NCI-H524 (cell line): Measurements from ENCODE around the gene OR4K2.
"Not testable (repeated sequence)": the region's sequence is repeated elsewhere in the genome, so short reads cannot be mapped to it uniquely, and the experiment has no call there.

Source experiments
- DNase-seq, 2 experiments: peaks; one replicate each; lab custom pipeline; 2025; lab: John Stamatoyannopoulos, UW

OR4K2 gene

GRCh38 chr14:19874842-19875241 is at the start of gene OR4K2:
Gene OR4K2, plus strand, starts transcription at chr14:19875142. Its CDS starts 1,126 bp downstream, at chr14:19876268.
- no peak for DNase-seq

- DNase-seq = not testable (repeated sequence)
Observed at GRCh38 chr14:19827626-19828244, 47.2 kb upstream of the OR4K2 start.

- DNase-seq = no peak
Observed at GRCh38 chr14:19828314-19828713, 46.6 kb upstream of the OR4K2 start.

GRCh38 chr14:19834203-19834848 is 40.6 kb upstream of the OR4K2 start:
- not testable (repeated sequence) for DNase-seq

- no peak for DNase-seq
Observed at GRCh38 chr14:19838433-19838832, 36.5 kb upstream of the OR4K2 start.

GRCh38 chr14:19851365-19851764 is 23.6 kb upstream of the OR4K2 start:
- no peak for DNase-seq

GRCh38 chr14:19866061-19866669 is 8.8 kb upstream of the OR4K2 start:
- DNase-seq = not testable (repeated sequence)

- no peak for DNase-seq
Observed at GRCh38 chr14:19873178-19873577, 1.8 kb upstream of the OR4K2 start.

- peak in 1 of 2 experiments; percentile 26 for DNase-seq
Observed at GRCh38 chr14:19878029-19878642, 3.2 kb downstream of the OR4K2 start.

- no peak for DNase-seq
Observed at GRCh38 chr14:19895282-19895681, 20.3 kb downstream of the OR4K2 start.

GRCh38 chr14:19900999-19901398 is 26.1 kb downstream of the OR4K2 start:
- DNase-seq = no peak

GRCh38 chr14:19902409-19902808 is 27.5 kb downstream of the OR4K2 start:
- no peak for DNase-seq

GRCh38 chr14:19906665-19907064 is 31.7 kb downstream of the OR4K2 start:
- DNase-seq = no peak

GRCh38 chr14:19911114-19911513 is 36.2 kb downstream of the OR4K2 start:
- no peak for DNase-seq

- no peak for DNase-seq
Observed at GRCh38 chr14:19917243-19917642, 42.3 kb downstream of the OR4K2 start.

- no peak for DNase-seq
Observed at GRCh38 chr14:19917955-19918518, 43.1 kb downstream of the OR4K2 start.

- no peak for DNase-seq
Observed at GRCh38 chr14:19918553-19919264, 43.8 kb downstream of the OR4K2 start.

GRCh38 chr14:19920021-19920657 is 45.2 kb downstream of the OR4K2 start, which contains the start of gene OR4K5:
Gene OR4K5, plus strand, starts transcription at chr14:19920607. Its CDS starts 0 bp downstream, at chr14:19920607.
- DNase-seq = no peak

- DNase-seq = no peak
Observed at GRCh38 chr14:19930617-19931016, 55.7 kb downstream of the OR4K2 start, which contains the start of gene OR4K1. Gene OR4K1, plus strand, starts transcription at chr14:19930917. Its CDS starts 4,750 bp downstream, at chr14:19935667.
